Measurements from ENCODE around the gene MRPS5. TPM values are rescaled to one million over a fixed set of nuclear protein-coding genes. Genes with fewer than 3 reads are reported as not detected.

MRPS5 gene
- total RNA-seq, 4 donors from 2014 or later: 53.4 to 106 (median 68.7) TPM

DNA sequence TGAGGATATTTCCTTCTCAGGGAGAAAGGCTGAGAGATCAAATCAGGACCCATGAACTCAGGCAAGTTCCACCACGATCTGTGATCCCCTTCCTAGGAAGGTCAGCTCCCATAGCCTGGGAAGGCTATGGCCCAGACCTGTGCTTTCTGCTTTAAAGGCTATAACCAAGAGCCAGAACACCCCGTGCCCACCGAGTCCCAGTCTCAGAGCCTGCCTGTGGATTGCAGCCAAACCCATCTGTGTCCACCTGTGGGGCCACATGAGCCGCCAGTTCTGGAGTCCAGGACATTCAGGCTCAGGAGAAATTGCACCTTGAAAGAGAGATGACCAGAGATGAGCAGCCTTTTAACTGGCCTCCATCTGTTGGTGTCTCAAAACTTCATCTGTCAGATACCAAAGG lies 49.2 kb downstream of the MRPS5 start:
- no peak for TF ChIP-seq POLR2A (IDR thresholded peaks at IDR 0.05)
- TF ChIP-seq, protein P1, sequence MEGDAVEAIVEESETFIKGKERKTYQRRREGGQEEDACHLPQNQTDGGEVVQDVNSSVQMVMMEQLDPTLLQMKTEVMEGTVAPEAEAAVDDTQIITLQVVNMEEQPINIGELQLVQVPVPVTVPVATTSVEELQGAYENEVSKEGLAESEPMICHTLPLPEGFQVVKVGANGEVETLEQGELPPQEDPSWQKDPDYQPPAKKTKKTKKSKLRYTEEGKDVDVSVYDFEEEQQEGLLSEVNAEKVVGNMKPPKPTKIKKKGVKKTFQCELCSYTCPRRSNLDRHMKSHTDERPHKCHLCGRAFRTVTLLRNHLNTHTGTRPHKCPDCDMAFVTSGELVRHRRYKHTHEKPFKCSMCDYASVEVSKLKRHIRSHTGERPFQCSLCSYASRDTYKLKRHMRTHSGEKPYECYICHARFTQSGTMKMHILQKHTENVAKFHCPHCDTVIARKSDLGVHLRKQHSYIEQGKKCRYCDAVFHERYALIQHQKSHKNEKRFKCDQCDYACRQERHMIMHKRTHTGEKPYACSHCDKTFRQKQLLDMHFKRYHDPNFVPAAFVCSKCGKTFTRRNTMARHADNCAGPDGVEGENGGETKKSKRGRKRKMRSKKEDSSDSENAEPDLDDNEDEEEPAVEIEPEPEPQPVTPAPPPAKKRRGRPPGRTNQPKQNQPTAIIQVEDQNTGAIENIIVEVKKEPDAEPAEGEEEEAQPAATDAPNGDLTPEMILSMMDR (IDR thresholded peaks at IDR 0.05 in 4 of 5, conservative IDR thresholded peaks at IDR 0.05 in 1 of 5): no peak
- Histone ChIP-seq H3K4me1 (no peaks in the 10 kb centered on the region), H3K27ac (no peak overlapping the region), H3K4me3 (no peak overlapping the region), H3K9me3 (no peaks in the 10 kb centered on the region), H3K27me3 (peaks cover 11 to 26% (median 11%) of the 10 kb centered on the region in 3 donors), H3K36me3 (no peaks in the 10 kb centered on the region)
- DNase-seq (no peak), ATAC-seq (no peak)
- in situ Hi-C loops (cut with MboI; ENCODE audit: low sequenced_read_pairs in 4 of 4): no loop called here
- intact Hi-C loops (cut with DNase I; ENCODE audit: low total_unique reads): loop anchor here (10.0 kb wide), 1 partner anchor 48 kb away; the partner anchor contains the start of gene MAL

DNA sequence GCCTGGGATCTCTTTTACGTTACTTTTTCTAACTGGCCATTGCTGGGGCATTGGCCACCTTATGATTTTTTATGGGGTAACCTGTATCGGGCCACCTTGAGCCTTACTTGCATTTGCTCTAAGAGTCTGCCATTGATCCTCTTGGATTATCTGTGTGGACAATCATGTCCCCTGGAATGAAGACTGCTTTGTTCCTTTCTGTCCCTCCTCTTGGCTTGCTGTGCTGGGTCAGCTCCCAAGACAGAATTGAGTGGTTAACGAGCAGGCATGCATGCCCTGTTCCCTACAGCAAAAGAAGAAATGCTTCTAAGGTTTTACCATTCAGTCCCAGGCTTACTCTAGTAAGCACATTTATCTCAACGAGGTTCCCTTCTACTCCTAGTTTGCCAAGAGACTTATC lies 49.8 kb downstream of the MRPS5 start:
- Histone ChIP-seq H3K4me3 (no peak overlapping the region), H3K27me3 (peaks cover 6 to 26% (median 9%) of the 10 kb centered on the region in 3 donors), H3K27ac (no peak overlapping the region), H3K9me3 (no peaks in the 10 kb centered on the region), H3K4me1 (no peaks in the 10 kb centered on the region), H3K36me3 (no peaks in the 10 kb centered on the region)
- in situ Hi-C loops (cut with MboI; ENCODE audit: low sequenced_read_pairs in 4 of 4): no loop called here
- TF ChIP-seq, protein P1 (IDR thresholded peaks at IDR 0.05 in 4 of 5, conservative IDR thresholded peaks at IDR 0.05 in 1 of 5): no peak
- no peak for TF ChIP-seq POLR2A (IDR thresholded peaks at IDR 0.05)
- ATAC-seq: no peak
- DNase-seq: no peak
- intact Hi-C loops (cut with DNase I; ENCODE audit: low total_unique reads): loop anchor here (10.0 kb wide), 1 partner anchor 47 kb away; the partner anchor contains the start of gene MAL

DNA sequence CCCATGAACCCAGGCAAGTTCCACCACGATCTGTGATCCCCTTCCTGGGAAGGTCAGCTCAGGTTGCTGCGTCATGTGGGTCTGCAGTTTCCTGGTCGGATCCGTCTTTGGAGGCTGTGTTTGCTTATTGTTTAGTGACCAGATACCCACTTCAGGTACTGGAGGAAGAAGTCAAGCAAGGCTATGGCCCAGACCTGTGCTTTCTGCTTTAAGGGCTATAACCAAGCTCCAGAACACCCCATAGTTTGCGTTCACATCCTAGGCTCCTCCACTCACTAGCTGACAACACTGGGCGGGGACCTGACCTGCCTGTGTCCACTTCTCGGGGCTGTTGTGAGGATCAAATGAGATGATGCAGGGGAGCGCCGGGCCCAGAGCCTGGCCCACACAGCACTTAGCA lies 52.1 kb downstream of the MRPS5 start:
- Histone ChIP-seq H3K27me3 (peaks cover 0 to 22% (median 0%) of the 10 kb centered on the region in 3 donors), H3K9me3 (no peaks in the 10 kb centered on the region), H3K27ac (no peak overlapping the region), H3K4me3 (no peak overlapping the region), H3K4me1 (no peaks in the 10 kb centered on the region), H3K36me3 (no peaks in the 10 kb centered on the region)
- intact Hi-C loops (cut with DNase I; ENCODE audit: low total_unique reads): no loop called here
- DNase-seq (no peak), ATAC-seq (no peak)
- TF ChIP-seq POLR2A (IDR thresholded peaks at IDR 0.05): no peak
- TF ChIP-seq, protein P1 (IDR thresholded peaks at IDR 0.05 in 4 of 5, conservative IDR thresholded peaks at IDR 0.05 in 1 of 5): no peak
- in situ Hi-C loops (cut with MboI; ENCODE audit: low sequenced_read_pairs in 4 of 4): no loop called here

DNA sequence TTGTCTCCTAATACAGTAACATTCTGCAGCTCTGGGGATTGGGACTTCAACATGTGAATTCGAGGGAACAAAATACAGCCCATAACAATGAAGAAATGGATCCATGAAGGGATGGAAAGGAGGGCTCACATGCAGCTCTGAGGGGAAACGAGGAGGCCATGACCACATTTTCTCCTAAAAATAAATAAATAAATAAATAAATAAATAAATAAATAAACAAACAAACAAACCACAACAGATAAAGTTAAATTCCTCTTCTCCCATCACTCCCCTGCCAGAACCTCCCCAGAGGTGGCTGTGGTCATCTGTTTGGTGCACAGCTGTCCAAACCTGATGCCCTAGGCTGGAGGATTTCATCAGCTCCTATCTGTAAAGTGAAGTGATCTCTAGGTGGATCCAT lies 53.4 kb downstream of the MRPS5 start:
- Histone ChIP-seq H3K36me3 (no peaks in the 10 kb centered on the region), H3K9me3 (no peaks in the 10 kb centered on the region), H3K27me3 (peaks cover 0 to 12% (median 3%) of the 10 kb centered on the region in 3 donors), H3K4me1 (no peaks in the 10 kb centered on the region), H3K27ac (no peak overlapping the region), H3K4me3 (no peak overlapping the region)
- intact Hi-C loops (cut with DNase I; ENCODE audit: low total_unique reads) (no loop called here), in situ Hi-C loops (cut with MboI; ENCODE audit: low sequenced_read_pairs in 4 of 4) (no loop called here)
- DNase-seq (no peak), ATAC-seq (no peak)
- TF ChIP-seq, protein P1 (IDR thresholded peaks at IDR 0.05 in 4 of 5, conservative IDR thresholded peaks at IDR 0.05 in 1 of 5): no peak
- TF ChIP-seq POLR2A (IDR thresholded peaks at IDR 0.05): no peak

Measured in gastrocnemius medialis (tissue), 4 donors.